Activated naive CD4-positive, alpha-beta T cell treated with anti-CD3 and anti-CD28 coated beads for 36 hours (primary cell): ENCODE data around the gene NR2C2AP. TPM values are rescaled to one million over a fixed set of nuclear protein-coding genes. Genes with fewer than 3 reads are reported as not detected.

Experiments
- CTCF ChIA-PET: fragments of 350-600 bp; sonication (Branson Sonifier 250); formaldehyde crosslinking; loops from one replicate; lab custom pipeline; 2021; ENCODE audit warnings: antibody characterized with exemption; lab: Charles Lee
- DNase-seq: peaks from one replicate; pipeline ENCODE4 v3.0.0-alpha.2; 2020
- H3K27ac Mint-ChIP-seq: one replicate; pipeline ENCODE4 v1.8.0; 2021; ENCODE audit warnings: mild to moderate bottlenecking, mixed read lengths
- H3K27me3 Mint-ChIP-seq: one replicate; pipeline ENCODE4 v1.8.0; 2021; ENCODE audit warnings: low read depth, mixed read lengths
- H3K36me3 Mint-ChIP-seq: one replicate; pipeline ENCODE4 v1.8.0; 2021; ENCODE audit warnings: low read depth, mixed read lengths
- H3K4me1 Mint-ChIP-seq: one replicate; pipeline ENCODE4 v1.8.0; 2021; ENCODE audit warnings: low read depth, mixed read lengths
- H3K4me3 Mint-ChIP-seq: one replicate; pipeline ENCODE4 v1.8.0; 2021; ENCODE audit warnings: mild to moderate bottlenecking, moderate library complexity, mixed read lengths
- H3K9me3 Mint-ChIP-seq: one replicate; pipeline ENCODE4 v1.8.0; 2021; ENCODE audit warnings: mixed read lengths
- intact Hi-C: fragments of 100-400 bp; cut with micrococcal nuclease; formaldehyde crosslinking; loops from one replicate; pipeline ENCODE4 v1.15.1; 2023
- total RNA-seq, 2 experiments: library from RNA; stranded (reverse); gene quantifications; one replicate each; pipeline ENCODE4 v1.2.3, GENCODE V29; 2021

NR2C2AP gene
- total RNA-seq, 2 experiments from 2014 or later, result 32.4 to 34.2 TPM

- Mint-ChIP-seq H3K9me3 (no peaks in the 10 kb centered on the region), H3K4me1 (no peaks in the 10 kb centered on the region), H3K36me3 (peaks cover 5% of the 10 kb centered on the region), H3K27ac (no peak overlapping the region), H3K4me3 (no peak overlapping the region), H3K27me3 (no peaks in the 10 kb centered on the region)
- DNase-seq, result no peak
- CTCF ChIA-PET, result interaction anchor here (0.8 to 5.3 kb wide), 4 partner anchors 8 to 69 kb away, joined by 4 to 30 read pairs (median 5); no protein-coding TSS in a partner anchor
- intact Hi-C loops, result no loop called here
Observed at GRCh38 chr19:19155495-19156219, 47.6 kb downstream of the NR2C2AP start.

GRCh38 chr19:19154768-19155494 is 48.3 kb downstream of the NR2C2AP start:
- no peak overlapping the region for H3K4me3 Mint-ChIP-seq
- no peaks in the 10 kb centered on the region for H3K9me3 Mint-ChIP-seq
- no peaks in the 10 kb centered on the region for H3K4me1 Mint-ChIP-seq
- intact Hi-C loops, result no loop called here
- H3K36me3 Mint-ChIP-seq, result peaks cover 5% of the 10 kb centered on the region
- no peaks in the 10 kb centered on the region for H3K27me3 Mint-ChIP-seq
- CTCF ChIA-PET, result interaction anchor here (1.7 to 5.3 kb wide), 2 partner anchors 9 to 21 kb away, joined by 4 to 30 read pairs; no protein-coding TSS in a partner anchor
- no peak for DNase-seq
- H3K27ac Mint-ChIP-seq, result no peak overlapping the region

- CTCF ChIA-PET, result interaction anchor here (0.6 to 5.3 kb wide), 3 partner anchors 23 to 256 kb away, joined by 3 to 30 read pairs (median 3); no protein-coding TSS in a partner anchor
Observed at GRCh38 chr19:19152668-19153384, 50.4 kb downstream of the NR2C2AP start.

GRCh38 chr19:19151418-19151817 is 51.8 kb downstream of the NR2C2AP start:
- H3K4me3 Mint-ChIP-seq, result no peak overlapping the region
- no peak overlapping the region for H3K27ac Mint-ChIP-seq
- H3K4me1 Mint-ChIP-seq, result no peaks in the 10 kb centered on the region
- no peaks in the 10 kb centered on the region for H3K27me3 Mint-ChIP-seq
- CTCF ChIA-PET, result no interaction called here
- H3K36me3 Mint-ChIP-seq, result peaks cover 5% of the 10 kb centered on the region
- no peak for DNase-seq
- intact Hi-C loops, result no loop called here
- H3K9me3 Mint-ChIP-seq, result no peaks in the 10 kb centered on the region

More at GRCh38 chr19:19152668-19153384, 50.4 kb downstream of the NR2C2AP start:
- Mint-ChIP-seq H3K27ac (no peak overlapping the region), H3K4me3 (no peak overlapping the region), H3K9me3 (no peaks in the 10 kb centered on the region), H3K36me3 (peaks cover 5% of the 10 kb centered on the region), H3K4me1 (no peaks in the 10 kb centered on the region), H3K27me3 (no peaks in the 10 kb centered on the region)
- intact Hi-C loops, result no loop called here
- DNase-seq, result no peak

Other genes with a start within 250 kb of the NR2C2AP start
- 100 to 1,000 TPM; 149 to 154 TPM for gene SUGP2, start 169.9 kb downstream of the NR2C2AP start, total RNA-seq
- gene ARMC6, start 169.8 kb downstream of the NR2C2AP start, total RNA-seq, result 10 to 100 TPM; 24.2 to 24.6 TPM
- 1 to 10 TPM; 6.7 to 8.5 TPM for gene SLC25A42, start 139.4 kb downstream of the NR2C2AP start, total RNA-seq
- 10 to 100 TPM; 18.1 to 18.3 TPM for gene TMEM161A, start 64.9 kb downstream of the NR2C2AP start, total RNA-seq
- 1 to 10 TPM; 3.1 to 4.6 TPM for gene MEF2B, start 33.2 kb downstream of the NR2C2AP start, total RNA-seq
- 10 to 100 TPM; 14.0 to 16.1 TPM for gene BORCS8, start 11.3 kb downstream of the NR2C2AP start, total RNA-seq
- 10 to 100 TPM; 48.4 to 49.3 TPM for gene RFXANK, start 11.2 kb downstream of the NR2C2AP start, total RNA-seq
- not detected for gene NCAN, start 8.5 kb upstream of the NR2C2AP start, total RNA-seq
- gene TM6SF2, start 69.9 kb upstream of the NR2C2AP start, total RNA-seq, result not detected
- 10 to 100 TPM; 31.7 to 32.4 TPM for gene SUGP1, start 117.1 kb upstream of the NR2C2AP start, total RNA-seq
- 10 to 100 TPM; 38.6 to 42.5 TPM for gene MAU2, start 117.4 kb upstream of the NR2C2AP start, total RNA-seq
- gene GATAD2A, start 202.3 kb upstream of the NR2C2AP start, total RNA-seq, result 100 to 1,000 TPM in 1 of 2 experiments, 10 to 100 TPM in 1; 91.2 to 100 TPM